Type B pancreatic cell (in vitro differentiated cells): ENCODE results near the gene SEMA6D. TPM values are rescaled to one million over a fixed set of nuclear protein-coding genes. Genes with fewer than 3 reads are reported as not detected.

Experiments
- DNase-seq: peaks from one replicate; pipeline ENCODE4 v3.0.0; 2021; ENCODE audit warnings: mixed read lengths; ENCODE audit not compliant: unreplicated experiment; ENCODE audit errors: extremely low spot score
- H3K27ac Mint-ChIP-seq: 2 replicates; pipeline ENCODE4 v1.8.0; 2021; ENCODE audit warnings: mild to moderate bottlenecking, mixed read lengths
- H3K27me3 Mint-ChIP-seq: 2 replicates; pipeline ENCODE4 v1.8.0; 2021; ENCODE audit warnings: mixed read lengths
- H3K36me3 Mint-ChIP-seq: 2 replicates; pipeline ENCODE4 v1.8.0; 2021; ENCODE audit warnings: mixed read lengths
- H3K4me1 Mint-ChIP-seq: one replicate; pipeline ENCODE4 v1.8.0; 2021; ENCODE audit warnings: mixed read lengths; ENCODE audit not compliant: unreplicated experiment
- H3K4me3 Mint-ChIP-seq: 2 replicates; pipeline ENCODE4 v1.8.0; 2021; ENCODE audit warnings: mild to moderate bottlenecking, mixed read lengths
- H3K9me3 Mint-ChIP-seq: 2 replicates; pipeline ENCODE4 v1.8.0; 2021; ENCODE audit warnings: mixed read lengths
- total RNA-seq: library from RNA; stranded (reverse); gene quantifications from 2 replicates; pipeline ENCODE4 v1.2.1, GENCODE V29; 2021; ENCODE audit warnings: low replicate concordance
- TF ChIP-seq, protein P1 (sequence below): fragments of 200-600 bp; sonication (generic); conservative IDR thresholded peaks from 2 replicates; pipeline ENCODE4 v1.5.0; 2021; ENCODE audit warnings: antibody characterized with exemption, mild to moderate bottlenecking

Gene SEMA6D
- total RNA-seq, 1 donor from 2014 or later, result 22.2 TPM

DNA sequence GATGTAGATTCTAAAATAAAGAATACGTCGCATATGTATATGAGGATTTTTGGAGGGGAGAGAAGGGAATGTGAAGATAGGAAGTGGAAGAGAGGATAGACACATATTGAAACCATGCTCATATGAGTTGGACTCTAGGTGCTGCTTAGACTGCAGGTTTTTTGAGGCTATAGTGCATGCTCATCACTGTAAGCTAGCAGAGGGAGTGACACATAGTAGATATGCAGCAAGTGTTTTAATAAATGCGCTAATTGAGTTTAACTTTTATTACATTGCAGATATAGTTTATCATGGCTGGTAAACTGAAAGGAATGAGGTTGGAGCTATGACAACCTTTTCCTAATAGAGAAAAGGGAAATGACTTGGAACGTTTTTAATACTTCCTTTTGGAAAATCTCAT is 7.7 kb downstream of the SEMA6D start:
- no peak for DNase-seq
- TF ChIP-seq, protein P1, sequence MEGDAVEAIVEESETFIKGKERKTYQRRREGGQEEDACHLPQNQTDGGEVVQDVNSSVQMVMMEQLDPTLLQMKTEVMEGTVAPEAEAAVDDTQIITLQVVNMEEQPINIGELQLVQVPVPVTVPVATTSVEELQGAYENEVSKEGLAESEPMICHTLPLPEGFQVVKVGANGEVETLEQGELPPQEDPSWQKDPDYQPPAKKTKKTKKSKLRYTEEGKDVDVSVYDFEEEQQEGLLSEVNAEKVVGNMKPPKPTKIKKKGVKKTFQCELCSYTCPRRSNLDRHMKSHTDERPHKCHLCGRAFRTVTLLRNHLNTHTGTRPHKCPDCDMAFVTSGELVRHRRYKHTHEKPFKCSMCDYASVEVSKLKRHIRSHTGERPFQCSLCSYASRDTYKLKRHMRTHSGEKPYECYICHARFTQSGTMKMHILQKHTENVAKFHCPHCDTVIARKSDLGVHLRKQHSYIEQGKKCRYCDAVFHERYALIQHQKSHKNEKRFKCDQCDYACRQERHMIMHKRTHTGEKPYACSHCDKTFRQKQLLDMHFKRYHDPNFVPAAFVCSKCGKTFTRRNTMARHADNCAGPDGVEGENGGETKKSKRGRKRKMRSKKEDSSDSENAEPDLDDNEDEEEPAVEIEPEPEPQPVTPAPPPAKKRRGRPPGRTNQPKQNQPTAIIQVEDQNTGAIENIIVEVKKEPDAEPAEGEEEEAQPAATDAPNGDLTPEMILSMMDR, result no peak
- peaks cover 27% of the 10 kb centered on the region for H3K27me3 Mint-ChIP-seq

DNA sequence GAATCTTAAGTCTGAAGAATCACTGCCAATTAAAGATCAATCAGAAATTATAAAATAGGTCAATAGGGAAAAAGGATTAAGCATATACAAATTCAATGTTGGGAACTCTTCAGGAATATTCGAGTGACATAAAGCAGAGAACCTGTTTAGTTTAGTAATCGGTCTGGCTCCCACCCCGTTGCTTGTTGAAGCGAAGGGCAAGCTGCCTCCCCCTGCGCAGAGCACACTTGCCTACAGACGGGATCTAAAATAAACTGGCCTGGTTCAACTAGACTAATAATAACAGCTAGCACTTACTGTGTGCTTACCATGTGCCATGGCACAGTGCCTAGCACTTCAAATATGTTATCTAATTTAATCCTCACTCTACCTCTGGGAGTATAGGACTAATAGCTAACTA is 8.6 kb downstream of the SEMA6D start:
- Mint-ChIP-seq H3K9me3 (no peaks in the 10 kb centered on the region), H3K4me1 (peaks cover 26% of the 10 kb centered on the region), H3K36me3 (peaks cover 6% of the 10 kb centered on the region), H3K27ac (no peak overlapping the region), H3K4me3 (no peak overlapping the region), H3K27me3 (peaks cover 23% of the 10 kb centered on the region)
- TF ChIP-seq, protein P1, result no peak
- no peak for DNase-seq

More for the DNA sequence above, 7.7 kb downstream of the SEMA6D start:
- no peak overlapping the region for H3K27ac Mint-ChIP-seq
- H3K9me3 Mint-ChIP-seq, result no peaks in the 10 kb centered on the region
- peaks cover 30% of the 10 kb centered on the region for H3K4me1 Mint-ChIP-seq
- no peak overlapping the region for H3K4me3 Mint-ChIP-seq
- H3K36me3 Mint-ChIP-seq, result peaks cover 6% of the 10 kb centered on the region

DNA sequence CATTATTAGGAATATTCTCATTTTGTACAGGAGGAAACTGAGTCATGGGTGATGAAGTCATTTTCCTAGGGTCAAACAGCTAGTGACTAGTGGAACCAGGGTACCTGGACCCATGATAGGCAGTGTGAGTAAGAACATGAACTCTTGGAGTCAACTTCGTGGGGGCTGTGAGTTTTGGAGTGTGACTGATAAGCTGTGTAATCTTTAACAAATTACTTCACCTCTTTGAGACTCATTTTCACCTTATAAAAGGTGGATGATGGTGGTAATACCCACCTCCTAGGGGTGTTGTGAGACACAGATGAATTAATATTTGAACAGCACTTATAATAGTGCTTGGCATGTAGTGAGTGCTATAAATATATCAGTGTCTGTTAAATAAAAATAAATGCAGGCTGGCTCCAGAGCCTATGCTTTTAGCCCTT is 9.1 kb downstream of the SEMA6D start:
- Mint-ChIP-seq H3K27me3 (peaks cover 20% of the 10 kb centered on the region), H3K4me3 (no peak overlapping the region), H3K27ac (no peak overlapping the region), H3K36me3 (peaks cover 6% of the 10 kb centered on the region), H3K9me3 (no peaks in the 10 kb centered on the region), H3K4me1 (peaks cover 23% of the 10 kb centered on the region)
- no peak for DNase-seq
- TF ChIP-seq, protein P1, result no peak

DNA sequence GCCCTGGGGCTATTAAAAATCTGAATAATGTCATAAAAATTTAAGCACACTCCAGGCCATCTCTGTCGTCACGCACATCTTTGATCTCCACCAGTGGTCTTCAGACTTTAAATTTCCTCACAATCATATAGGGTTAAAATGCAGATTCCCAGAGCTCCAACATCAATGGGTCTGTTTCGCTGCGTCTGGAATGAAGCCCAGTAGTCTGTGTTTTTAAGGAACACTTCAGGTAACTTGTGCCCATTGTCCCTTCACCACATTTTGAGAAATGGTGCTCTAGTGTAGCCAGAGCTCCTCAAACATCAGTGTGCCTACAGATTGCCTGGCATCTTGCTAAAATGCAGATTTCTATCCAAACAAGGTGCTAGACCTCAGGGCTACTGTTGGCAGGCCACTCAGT is 9.8 kb downstream of the SEMA6D start:
- H3K4me1 Mint-ChIP-seq, result peaks cover 17% of the 10 kb centered on the region
- no peak for DNase-seq

DNA sequence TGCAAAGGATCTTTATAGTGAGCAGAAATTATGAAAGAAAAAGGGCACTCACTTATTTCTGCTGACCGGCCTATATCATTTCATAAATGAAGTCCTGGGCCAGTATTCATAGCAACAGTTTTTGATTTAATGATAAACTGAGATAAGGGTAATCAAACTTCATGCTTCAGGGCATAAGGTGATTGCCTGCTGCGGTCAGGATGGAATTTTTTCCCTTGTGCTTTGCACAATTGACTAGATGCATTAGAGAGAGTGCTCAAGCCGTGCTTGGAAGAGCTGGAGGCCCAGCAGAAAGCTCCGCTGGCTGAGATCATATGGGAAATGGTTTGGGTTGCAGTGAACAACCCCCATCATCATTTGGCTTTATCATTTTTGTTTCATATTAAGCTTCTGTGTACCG is 10.4 kb downstream of the SEMA6D start:
- peaks cover 16% of the 10 kb centered on the region for H3K27me3 Mint-ChIP-seq
- no peak for DNase-seq
- TF ChIP-seq, protein P1, result no peak
- no peak overlapping the region for H3K4me3 Mint-ChIP-seq
- H3K36me3 Mint-ChIP-seq, result peaks cover 6% of the 10 kb centered on the region
- peaks cover 17% of the 10 kb centered on the region for H3K4me1 Mint-ChIP-seq
- H3K27ac Mint-ChIP-seq, result no peak overlapping the region
- no peaks in the 10 kb centered on the region for H3K9me3 Mint-ChIP-seq

More for the DNA sequence above, 9.8 kb downstream of the SEMA6D start:
- Mint-ChIP-seq H3K36me3 (peaks cover 6% of the 10 kb centered on the region), H3K4me3 (no peak overlapping the region), H3K27ac (no peak overlapping the region), H3K9me3 (no peaks in the 10 kb centered on the region), H3K27me3 (peaks cover 19% of the 10 kb centered on the region)
- TF ChIP-seq, protein P1, result no peak

DNA sequence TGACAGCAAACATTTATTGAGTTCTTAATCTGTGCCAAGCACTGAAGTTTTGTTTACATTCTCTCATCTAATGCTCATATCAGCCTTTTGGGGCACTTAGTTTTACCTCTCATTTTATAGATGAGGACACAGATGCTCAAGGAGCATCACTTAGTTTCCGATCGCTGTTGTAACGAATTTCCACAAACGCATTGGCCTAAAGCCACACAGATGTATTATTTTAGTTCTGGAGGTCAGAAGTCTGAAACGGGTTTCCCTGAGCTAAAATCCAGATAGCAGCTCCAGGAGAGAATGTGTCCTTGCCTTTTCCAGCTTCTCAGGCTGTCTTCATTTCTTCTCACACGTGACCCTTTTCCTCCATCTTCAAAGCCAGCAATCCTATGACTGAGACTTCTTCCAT is 11.1 kb downstream of the SEMA6D start:
- H3K27me3 Mint-ChIP-seq, result peaks cover 12% of the 10 kb centered on the region
- no peak overlapping the region for H3K27ac Mint-ChIP-seq
- H3K36me3 Mint-ChIP-seq, result peaks cover 6% of the 10 kb centered on the region
- peaks cover 13% of the 10 kb centered on the region for H3K4me1 Mint-ChIP-seq
- H3K4me3 Mint-ChIP-seq, result no peak overlapping the region
- no peaks in the 10 kb centered on the region for H3K9me3 Mint-ChIP-seq
- TF ChIP-seq, protein P1, result no peak
- DNase-seq, result no peak
